HepG2 (cell line): Measurements from ENCODE around the gene TMBIM1. TPM values are rescaled to one million over a fixed set of nuclear protein-coding genes. Genes with fewer than 3 reads are reported as not detected.

Source experiments
- HES4 ChIP-seq: sonication (generic); formaldehyde crosslinking; IDR thresholded peaks from 2 replicates; pipeline ENCODE4 v1.9.0; 2021; ENCODE audit warnings: mild to moderate bottlenecking, missing genetic modification reagents, borderline replicate concordance
- JDP2 ChIP-seq: sonication (generic); formaldehyde crosslinking; IDR thresholded peaks from 2 replicates; pipeline ENCODE4 v1.8.1; 2022; ENCODE audit warnings: missing genetic modification reagents, borderline replicate concordance
- KDM6A ChIP-seq: IDR thresholded peaks from 2 replicates; pipeline ENCODE4 v1.6.1; 2016; ENCODE audit warnings: low read depth
- MED13 ChIP-seq: sonication (generic); formaldehyde crosslinking; IDR thresholded peaks from 2 replicates; pipeline ENCODE4 v1.5.0; 2020; ENCODE audit warnings: missing genetic modification reagents
- NKX3-1 ChIP-seq: sonication (generic); formaldehyde crosslinking; IDR thresholded peaks from 2 replicates; pipeline ENCODE4 v1.5.0; 2020; ENCODE audit warnings: missing genetic modification reagents
- PHF8 ChIP-seq: sonication (generic); formaldehyde crosslinking; IDR thresholded peaks from 2 replicates; pipeline ENCODE4 v1.5.0; 2020; ENCODE audit warnings: missing genetic modification reagents
- TOE1 ChIP-seq: sonication (generic); formaldehyde crosslinking; IDR thresholded peaks from 2 replicates; pipeline ENCODE4 v1.4.0; 2020; ENCODE audit warnings: mild to moderate bottlenecking, missing genetic modification reagents
- TP53 ChIP-seq: sonication (generic); formaldehyde crosslinking; conservative IDR thresholded peaks from 2 replicates; pipeline ENCODE4 v1.4.0; 2020; ENCODE audit warnings: missing genetic modification reagents
- ZNF225 ChIP-seq: sonication (generic); formaldehyde crosslinking; IDR thresholded peaks from 2 replicates; pipeline ENCODE4 v1.4.0; 2020; ENCODE audit warnings: mild to moderate bottlenecking, missing genetic modification reagents
- ZNF264 ChIP-seq: sonication (generic); formaldehyde crosslinking; IDR thresholded peaks from 2 replicates; pipeline ENCODE4 v1.4.0; 2020; ENCODE audit warnings: missing genetic modification reagents
- ZNF33B ChIP-seq: sonication (generic); formaldehyde crosslinking; IDR thresholded peaks from 2 replicates; pipeline ENCODE4 v1.5.1; 2020; ENCODE audit warnings: mild to moderate bottlenecking, missing genetic modification reagents
- ZSCAN29 ChIP-seq: sonication (generic); formaldehyde crosslinking; conservative IDR thresholded peaks from 2 replicates; pipeline ENCODE4 v1.4.0; 2020; ENCODE audit warnings: mild to moderate bottlenecking, missing genetic modification reagents
- polyA plus RNA-seq, 8 experiments: library from polyadenylated mRNA; depleted of rRNA in 3 of 8; stranded (reverse) in 7 of 8; unstranded in 1 of 8; fragments of >200 nt; fragmentation: Illumina TruSeq in 4 of 8; extraction: Trizol in 4 of 8; gene quantifications; 2 replicates each; pipeline versions ENCODE4 v1.2.1 to v1.2.3, GENCODE V29; 2011 to 2016; ENCODE audit warnings: low read depth in 4 of 8, missing spikeins in 1 of 8, mixed read lengths in 1 of 8; ENCODE audit not compliant: insufficient read depth in 1 of 8
- total RNA-seq, 5 experiments: library from RNA; depleted of rRNA; stranded (reverse); fragments of >200 nt; fragmentation: Illumina TruSeq; extraction: Trizol; gene quantifications; 2 replicates each; pipeline ENCODE4 v1.2.3, GENCODE V29; 2016; ENCODE audit warnings: low read depth in 1 of 5
- TF ChIP-seq, protein P1 (sequence below), 2 experiments: sonication (generic) in 1 of 2; formaldehyde crosslinking in 1 of 2; IDR thresholded peaks; 2 replicates each; pipeline versions ENCODE4 v1.4.0 to v1.6.1; 2016 to 2020; ENCODE audit warnings: borderline replicate concordance in 1 of 2, low read depth in 1 of 2, mild to moderate bottlenecking in 1 of 2, missing genetic modification reagents in 1 of 2
- TF ChIP-seq, protein P2 (sequence below): sonication (generic); formaldehyde crosslinking; IDR thresholded peaks from 2 replicates; pipeline ENCODE4 v1.4.0; 2020; ENCODE audit warnings: missing genetic modification reagents
- TF ChIP-seq, protein P3 (sequence below): sonication (generic); formaldehyde crosslinking; IDR thresholded peaks from 2 replicates; pipeline ENCODE4 v1.5.0; 2020; ENCODE audit warnings: mild to moderate bottlenecking, missing genetic modification reagents, moderate library complexity
- TF ChIP-seq, protein P4 (sequence below): sonication (generic); formaldehyde crosslinking; IDR thresholded peaks from 2 replicates; pipeline ENCODE4 v1.4.0; 2020; ENCODE audit warnings: missing genetic modification reagents; ENCODE audit errors: not compliant biosample characterization

TMBIM1 gene
- total and polyA plus RNA-seq, 2 of the 13 experiments (the other 11 are each of a cell fraction or from before 2014, with no cell fraction given) = 127 to 139 TPM

DNA sequence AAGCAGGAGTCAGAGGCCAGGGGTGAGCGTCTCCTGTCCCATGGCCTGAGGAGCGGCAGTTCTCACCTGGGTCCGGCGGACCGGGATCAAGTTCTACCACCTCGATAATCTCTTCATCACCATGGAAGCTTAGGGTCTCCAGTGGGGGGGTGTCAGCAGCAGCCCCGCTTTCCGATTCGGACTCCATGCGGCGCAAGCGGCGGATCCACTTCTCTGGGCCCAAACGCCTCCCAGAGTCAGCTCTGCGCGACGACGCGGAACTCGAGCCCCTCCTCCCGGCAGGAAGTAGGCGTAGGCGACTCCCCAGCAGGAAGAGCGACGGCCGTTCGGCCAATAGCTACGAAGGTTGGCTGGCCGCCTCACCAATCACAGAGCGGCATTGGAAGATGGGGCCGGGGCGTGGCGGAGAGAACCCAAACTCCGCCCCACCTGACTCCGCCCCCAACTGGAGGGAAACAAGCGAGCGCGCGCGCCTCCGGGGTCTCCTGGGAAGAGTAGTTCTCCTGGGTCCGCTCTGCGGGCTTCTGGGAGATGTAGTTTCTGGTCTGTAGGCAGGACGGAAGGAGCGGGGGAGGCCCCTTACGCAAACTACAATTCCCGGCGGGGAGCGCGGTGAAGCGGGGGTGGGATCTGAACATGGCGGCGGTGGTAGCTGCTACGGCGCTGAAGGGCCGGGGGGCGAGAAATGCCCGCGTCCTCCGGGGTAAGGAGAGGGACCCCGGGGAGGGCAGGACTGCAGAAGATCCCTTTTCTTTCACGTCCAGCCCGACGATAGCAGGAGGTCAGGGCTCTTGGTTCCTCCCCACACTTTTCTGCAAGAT is 22.2 kb downstream of the TMBIM1 start, which contains the start of the genes AAMP and PNKD (continued):
- TF ChIP-seq, protein P1, sequence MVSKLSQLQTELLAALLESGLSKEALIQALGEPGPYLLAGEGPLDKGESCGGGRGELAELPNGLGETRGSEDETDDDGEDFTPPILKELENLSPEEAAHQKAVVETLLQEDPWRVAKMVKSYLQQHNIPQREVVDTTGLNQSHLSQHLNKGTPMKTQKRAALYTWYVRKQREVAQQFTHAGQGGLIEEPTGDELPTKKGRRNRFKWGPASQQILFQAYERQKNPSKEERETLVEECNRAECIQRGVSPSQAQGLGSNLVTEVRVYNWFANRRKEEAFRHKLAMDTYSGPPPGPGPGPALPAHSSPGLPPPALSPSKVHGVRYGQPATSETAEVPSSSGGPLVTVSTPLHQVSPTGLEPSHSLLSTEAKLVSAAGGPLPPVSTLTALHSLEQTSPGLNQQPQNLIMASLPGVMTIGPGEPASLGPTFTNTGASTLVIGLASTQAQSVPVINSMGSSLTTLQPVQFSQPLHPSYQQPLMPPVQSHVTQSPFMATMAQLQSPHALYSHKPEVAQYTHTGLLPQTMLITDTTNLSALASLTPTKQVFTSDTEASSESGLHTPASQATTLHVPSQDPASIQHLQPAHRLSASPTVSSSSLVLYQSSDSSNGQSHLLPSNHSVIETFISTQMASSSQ (IDR thresholded peaks at IDR 0.05; ENCODE audit: low read depth) = peak; percentile 42; the same call in 1 of the 2 replicates
- TF ChIP-seq, protein P1 (CRISPR knock-in tag; IDR thresholded peaks at IDR 0.05; ENCODE audit: borderline replicate concordance) = peak; percentile 33; the same call in 1 of the 2 replicates
- TF ChIP-seq, protein P2, sequence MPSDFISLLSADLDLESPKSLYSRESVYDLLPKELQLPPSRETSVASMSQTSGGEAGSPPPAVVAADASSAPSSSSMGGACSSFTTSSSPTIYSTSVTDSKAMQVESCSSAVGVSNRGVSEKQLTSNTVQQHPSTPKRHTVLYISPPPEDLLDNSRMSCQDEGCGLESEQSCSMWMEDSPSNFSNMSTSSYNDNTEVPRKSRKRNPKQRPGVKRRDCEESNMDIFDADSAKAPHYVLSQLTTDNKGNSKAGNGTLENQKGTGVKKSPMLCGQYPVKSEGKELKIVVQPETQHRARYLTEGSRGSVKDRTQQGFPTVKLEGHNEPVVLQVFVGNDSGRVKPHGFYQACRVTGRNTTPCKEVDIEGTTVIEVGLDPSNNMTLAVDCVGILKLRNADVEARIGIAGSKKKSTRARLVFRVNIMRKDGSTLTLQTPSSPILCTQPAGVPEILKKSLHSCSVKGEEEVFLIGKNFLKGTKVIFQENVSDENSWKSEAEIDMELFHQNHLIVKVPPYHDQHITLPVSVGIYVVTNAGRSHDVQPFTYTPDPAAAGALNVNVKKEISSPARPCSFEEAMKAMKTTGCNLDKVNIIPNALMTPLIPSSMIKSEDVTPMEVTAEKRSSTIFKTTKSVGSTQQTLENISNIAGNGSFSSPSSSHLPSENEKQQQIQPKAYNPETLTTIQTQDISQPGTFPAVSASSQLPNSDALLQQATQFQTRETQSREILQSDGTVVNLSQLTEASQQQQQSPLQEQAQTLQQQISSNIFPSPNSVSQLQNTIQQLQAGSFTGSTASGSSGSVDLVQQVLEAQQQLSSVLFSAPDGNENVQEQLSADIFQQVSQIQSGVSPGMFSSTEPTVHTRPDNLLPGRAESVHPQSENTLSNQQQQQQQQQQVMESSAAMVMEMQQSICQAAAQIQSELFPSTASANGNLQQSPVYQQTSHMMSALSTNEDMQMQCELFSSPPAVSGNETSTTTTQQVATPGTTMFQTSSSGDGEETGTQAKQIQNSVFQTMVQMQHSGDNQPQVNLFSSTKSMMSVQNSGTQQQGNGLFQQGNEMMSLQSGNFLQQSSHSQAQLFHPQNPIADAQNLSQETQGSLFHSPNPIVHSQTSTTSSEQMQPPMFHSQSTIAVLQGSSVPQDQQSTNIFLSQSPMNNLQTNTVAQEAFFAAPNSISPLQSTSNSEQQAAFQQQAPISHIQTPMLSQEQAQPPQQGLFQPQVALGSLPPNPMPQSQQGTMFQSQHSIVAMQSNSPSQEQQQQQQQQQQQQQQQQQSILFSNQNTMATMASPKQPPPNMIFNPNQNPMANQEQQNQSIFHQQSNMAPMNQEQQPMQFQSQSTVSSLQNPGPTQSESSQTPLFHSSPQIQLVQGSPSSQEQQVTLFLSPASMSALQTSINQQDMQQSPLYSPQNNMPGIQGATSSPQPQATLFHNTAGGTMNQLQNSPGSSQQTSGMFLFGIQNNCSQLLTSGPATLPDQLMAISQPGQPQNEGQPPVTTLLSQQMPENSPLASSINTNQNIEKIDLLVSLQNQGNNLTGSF = peak; percentile 81; the same call in 1 of the 2 replicates
- TF ChIP-seq ZNF264 (peak; percentile 45; the same call in 1 of the 2 replicates), ZNF225 (CRISPR knock-in tag) (peak; percentile 78; the same call in 1 of the 2 replicates), HES4 (CRISPR knock-in tag) (peak; percentile 97), TOE1 (CRISPR knock-in tag) (no peak), PHF8 (CRISPR knock-in tag) (peak; percentile 95), JDP2 (CRISPR knock-in tag) (no peak), MED13 (CRISPR knock-in tag) (no peak), ZSCAN29 (CRISPR knock-in tag) (0 out of 2 replicates have a peak, but pooled peaks have one; percentile 34), NKX3-1 (CRISPR knock-in tag) (peak; percentile 84; the same call in 1 of the 2 replicates), KDM6A (CRISPR knock-in tag) (no peak), TP53 (CRISPR knock-in tag) (peak; percentile 81; the same call in 1 of the 2 replicates), ZNF33B (0 out of 2 replicates have a peak, but pooled peaks have one; percentile 3)
- TF ChIP-seq, protein P3, sequence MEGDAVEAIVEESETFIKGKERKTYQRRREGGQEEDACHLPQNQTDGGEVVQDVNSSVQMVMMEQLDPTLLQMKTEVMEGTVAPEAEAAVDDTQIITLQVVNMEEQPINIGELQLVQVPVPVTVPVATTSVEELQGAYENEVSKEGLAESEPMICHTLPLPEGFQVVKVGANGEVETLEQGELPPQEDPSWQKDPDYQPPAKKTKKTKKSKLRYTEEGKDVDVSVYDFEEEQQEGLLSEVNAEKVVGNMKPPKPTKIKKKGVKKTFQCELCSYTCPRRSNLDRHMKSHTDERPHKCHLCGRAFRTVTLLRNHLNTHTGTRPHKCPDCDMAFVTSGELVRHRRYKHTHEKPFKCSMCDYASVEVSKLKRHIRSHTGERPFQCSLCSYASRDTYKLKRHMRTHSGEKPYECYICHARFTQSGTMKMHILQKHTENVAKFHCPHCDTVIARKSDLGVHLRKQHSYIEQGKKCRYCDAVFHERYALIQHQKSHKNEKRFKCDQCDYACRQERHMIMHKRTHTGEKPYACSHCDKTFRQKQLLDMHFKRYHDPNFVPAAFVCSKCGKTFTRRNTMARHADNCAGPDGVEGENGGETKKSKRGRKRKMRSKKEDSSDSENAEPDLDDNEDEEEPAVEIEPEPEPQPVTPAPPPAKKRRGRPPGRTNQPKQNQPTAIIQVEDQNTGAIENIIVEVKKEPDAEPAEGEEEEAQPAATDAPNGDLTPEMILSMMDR (CRISPR knock-in tag) = peak; percentile 54
- TF ChIP-seq, protein P4, sequence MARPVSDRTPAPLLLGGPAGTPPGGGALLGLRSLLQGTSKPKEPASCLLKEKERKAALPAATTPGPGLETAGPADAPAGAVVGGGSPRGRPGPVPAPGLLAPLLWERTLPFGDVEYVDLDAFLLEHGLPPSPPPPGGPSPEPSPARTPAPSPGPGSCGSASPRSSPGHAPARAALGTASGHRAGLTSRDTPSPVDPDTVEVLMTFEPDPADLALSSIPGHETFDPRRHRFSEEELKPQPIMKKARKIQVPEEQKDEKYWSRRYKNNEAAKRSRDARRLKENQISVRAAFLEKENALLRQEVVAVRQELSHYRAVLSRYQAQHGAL (CRISPR knock-in tag) = peak; percentile 95
